ENCODE data around the gene MRPL20.

DNA sequence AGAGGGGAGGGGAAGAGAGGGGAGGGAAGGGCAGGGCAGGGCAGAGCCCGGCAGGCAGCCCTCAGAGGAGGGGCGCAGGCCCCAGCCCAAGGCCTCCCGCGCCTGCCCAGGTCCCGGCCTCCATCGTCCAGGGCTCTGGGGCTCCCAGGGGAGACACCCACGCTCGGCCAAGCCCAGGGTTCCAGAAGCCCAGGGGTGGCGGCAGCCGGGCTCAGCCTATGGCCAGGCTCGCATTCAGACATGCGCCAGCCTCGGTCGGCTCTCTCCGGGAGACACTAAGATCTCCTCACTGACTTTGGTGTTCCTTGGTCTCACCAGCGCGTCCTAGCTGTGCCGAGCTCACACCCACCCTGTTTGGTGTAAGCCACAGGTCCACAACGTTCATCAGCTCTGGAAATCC lies 21.1 kb upstream of the MRPL20 start:
- TF ChIP-seq POLR2A (IDR thresholded peaks at IDR 0.05), result no peak
- TF ChIP-seq, protein P1, sequence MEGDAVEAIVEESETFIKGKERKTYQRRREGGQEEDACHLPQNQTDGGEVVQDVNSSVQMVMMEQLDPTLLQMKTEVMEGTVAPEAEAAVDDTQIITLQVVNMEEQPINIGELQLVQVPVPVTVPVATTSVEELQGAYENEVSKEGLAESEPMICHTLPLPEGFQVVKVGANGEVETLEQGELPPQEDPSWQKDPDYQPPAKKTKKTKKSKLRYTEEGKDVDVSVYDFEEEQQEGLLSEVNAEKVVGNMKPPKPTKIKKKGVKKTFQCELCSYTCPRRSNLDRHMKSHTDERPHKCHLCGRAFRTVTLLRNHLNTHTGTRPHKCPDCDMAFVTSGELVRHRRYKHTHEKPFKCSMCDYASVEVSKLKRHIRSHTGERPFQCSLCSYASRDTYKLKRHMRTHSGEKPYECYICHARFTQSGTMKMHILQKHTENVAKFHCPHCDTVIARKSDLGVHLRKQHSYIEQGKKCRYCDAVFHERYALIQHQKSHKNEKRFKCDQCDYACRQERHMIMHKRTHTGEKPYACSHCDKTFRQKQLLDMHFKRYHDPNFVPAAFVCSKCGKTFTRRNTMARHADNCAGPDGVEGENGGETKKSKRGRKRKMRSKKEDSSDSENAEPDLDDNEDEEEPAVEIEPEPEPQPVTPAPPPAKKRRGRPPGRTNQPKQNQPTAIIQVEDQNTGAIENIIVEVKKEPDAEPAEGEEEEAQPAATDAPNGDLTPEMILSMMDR (IDR thresholded peaks at IDR 0.05), result no peak
